Inflammatory macrophage treated with lipopolysaccharide for 4 hours (primary cell): ENCODE measurements around the gene ODAD3.
A peak's percentile ranks its signal among the peaks of the same experiment; 100 is the strongest.
"Not testable (repeated sequence)": the region's sequence is repeated elsewhere in the genome, so short reads cannot be mapped to it uniquely, and the experiment has no call there.

ENCODE experiments used
- DNase-seq: peaks from one replicate; pipeline ENCODE4 v3.0.0-alpha.2; 2020

The ODAD3 gene

GRCh38 chr19:11458912-11459311 lies 24.0 kb upstream of the ODAD3 start:
- DNase-seq, result not testable (repeated sequence)

GRCh38 chr19:11458236-11458900 lies 23.4 kb upstream of the ODAD3 start:
- no peak for DNase-seq

- DNase-seq, result no peak
Observed at GRCh38 chr19:11457831-11458230, 22.9 kb upstream of the ODAD3 start.

GRCh38 chr19:11457115-11457514 lies 22.2 kb upstream of the ODAD3 start:
- no peak for DNase-seq

GRCh38 chr19:11456659-11457058 lies 21.7 kb upstream of the ODAD3 start:
- no peak for DNase-seq

- DNase-seq, result not testable (repeated sequence)
Observed at GRCh38 chr19:11455233-11455554, 20.3 kb upstream of the ODAD3 start.

- no peak for DNase-seq
Observed at GRCh38 chr19:11453468-11454341, 18.8 kb upstream of the ODAD3 start.

- no peak for DNase-seq
Observed at GRCh38 chr19:11452620-11453310, 17.8 kb upstream of the ODAD3 start.

GRCh38 chr19:11451871-11452619 lies 17.1 kb upstream of the ODAD3 start:
- DNase-seq, result no peak

GRCh38 chr19:11451327-11451870 lies 16.5 kb upstream of the ODAD3 start:
- DNase-seq, result no peak

GRCh38 chr19:11450570-11451326 lies 15.8 kb upstream of the ODAD3 start:
- DNase-seq, result no peak

- DNase-seq, result no peak
Observed at GRCh38 chr19:11448923-11449554, 14.1 kb upstream of the ODAD3 start.

GRCh38 chr19:11448410-11448809 lies 13.5 kb upstream of the ODAD3 start:
- DNase-seq, result no peak

- DNase-seq, result no peak
Observed at GRCh38 chr19:11447347-11448262, 12.7 kb upstream of the ODAD3 start.

- DNase-seq, result peak; percentile 30
Observed at GRCh38 chr19:11446652-11447301, 11.9 kb upstream of the ODAD3 start.

- DNase-seq, result no peak
Observed at GRCh38 chr19:11446271-11446651, 11.3 kb upstream of the ODAD3 start.

- no peak for DNase-seq
Observed at GRCh38 chr19:11445141-11445540, 10.2 kb upstream of the ODAD3 start.

- no peak for DNase-seq
Observed at GRCh38 chr19:11444059-11444458, 9.1 kb upstream of the ODAD3 start.

- no peak for DNase-seq
Observed at GRCh38 chr19:11437955-11438354, 3.0 kb upstream of the ODAD3 start.

GRCh38 chr19:11435833-11436313 lies 952 bp upstream of the ODAD3 start:
- DNase-seq, result peak; percentile 22
